HFF-Myc (cell line): ENCODE results near the gene DCPS.
"Not testable (repeated sequence)": the region's sequence is repeated elsewhere in the genome, so short reads cannot be mapped to it uniquely, and the experiment has no call there.

Source experiments
- DNase-seq: peaks from one replicate; pipeline ENCODE4 v3.0.0-alpha.2; 2011; ENCODE audit warnings: low read depth; ENCODE audit errors: extremely low read depth
- H3K4me3 ChIP-seq: replicated peaks from 2 replicates; pipeline ENCODE4 v1.5.1; 2011; ENCODE audit warnings: low read depth, mild to moderate bottlenecking, control low read depth, low read length
- CTCF ChIP-seq: IDR thresholded peaks from 2 replicates; pipeline ENCODE4 v1.5.1; 2012; ENCODE audit warnings: mild to moderate bottlenecking, low read depth, low read length, control low read depth; ENCODE audit errors: missing control alignments

Gene DCPS

GRCh38 chr11:126385991-126386728 lies 82.3 kb downstream of the DCPS start:
- TF ChIP-seq CTCF: no peak

GRCh38 chr11:126386729-126387071 lies 82.8 kb downstream of the DCPS start:
- not testable (repeated sequence) for H3K4me3 ChIP-seq, DNase-seq

More at GRCh38 chr11:126385991-126386728, 82.3 kb downstream of the DCPS start:
- DNase-seq: no peak
- H3K4me3 ChIP-seq: no peak overlapping the region

- no peak overlapping the region for H3K4me3 ChIP-seq
- no peak for TF ChIP-seq CTCF
- no peak for DNase-seq
These were observed 84.0 kb downstream of the DCPS start for GRCh38 chr11:126387857-126388256.

GRCh38 chr11:126390272-126390867 lies 86.5 kb downstream of the DCPS start:
- no peak for TF ChIP-seq CTCF
- H3K4me3 ChIP-seq: no peak overlapping the region
- DNase-seq: no peak

GRCh38 chr11:126391286-126391954 lies 87.6 kb downstream of the DCPS start:
- H3K4me3 ChIP-seq: no peak overlapping the region
- DNase-seq: no peak
- no peak for TF ChIP-seq CTCF

- DNase-seq: no peak
These were observed 88.2 kb downstream of the DCPS start for GRCh38 chr11:126391970-126392632.

More at GRCh38 chr11:126391970-126392632, 88.2 kb downstream of the DCPS start:
- H3K4me3 ChIP-seq: no peak overlapping the region
- TF ChIP-seq CTCF: no peak
